HepG2 (cell line): ENCODE results near the gene VWA1. TPM values are rescaled to one million over a fixed set of nuclear protein-coding genes. Genes with fewer than 3 reads are reported as not detected.

ENCODE experiments used
- BHLHE40 ChIP-seq: IDR thresholded peaks from 2 replicates; pipeline ENCODE4 v1.6.1; 2011; ENCODE audit warnings: low read length, improper control_type of control experiment
- EED ChIP-seq: sonication (generic); formaldehyde crosslinking; IDR thresholded peaks from 2 replicates; pipeline ENCODE4 v1.5.0; 2020; ENCODE audit warnings: mild to moderate bottlenecking, missing genetic modification reagents
- HDAC6 ChIP-seq: fragments of 200-600 bp; sonication (generic); IDR thresholded peaks from 2 replicates; pipeline ENCODE4 v1.7.0; 2017; ENCODE audit warnings: mild to moderate bottlenecking, antibody characterized with exemption, low read length, low read depth
- HNF4A ChIP-seq: sonication (generic); formaldehyde crosslinking; IDR thresholded peaks from 2 replicates; pipeline ENCODE4 v1.4.0; 2020; ENCODE audit warnings: missing genetic modification reagents
- ISX ChIP-seq: sonication (generic); formaldehyde crosslinking; conservative IDR thresholded peaks from 2 replicates; pipeline ENCODE4 v1.5.0; 2020; ENCODE audit warnings: missing genetic modification reagents
- PHF5A ChIP-seq: IDR thresholded peaks from one replicate; pipeline ENCODE4 v1.6.1; 2018; ENCODE audit warnings: low read depth, missing genetic modification reagents; ENCODE audit not compliant: unreplicated experiment
- POGZ ChIP-seq: sonication (generic); formaldehyde crosslinking; IDR thresholded peaks from 2 replicates; pipeline ENCODE4 v1.4.0; 2020; ENCODE audit warnings: mild to moderate bottlenecking, missing genetic modification reagents
- SRSF9 ChIP-seq: fragments of 200-400 bp; formaldehyde crosslinking; IDR thresholded peaks from 2 replicates; pipeline ENCODE4 v1.6.1; 2018; ENCODE audit warnings: borderline replicate concordance, mild to moderate bottlenecking, low read depth, low read length; ENCODE audit not compliant: insufficient read depth, poor library complexity, severe bottlenecking
- YY1 ChIP-seq: IDR thresholded peaks from 2 replicates; pipeline ENCODE4 v1.6.1; 2011; ENCODE audit warnings: low read length, low read depth, moderate library complexity, mild to moderate bottlenecking; ENCODE audit not compliant: insufficient read depth, insufficient replicate concordance
- ZHX1 ChIP-seq: sonication (generic); formaldehyde crosslinking; IDR thresholded peaks from 2 replicates; pipeline ENCODE4 v1.8.1; 2022; ENCODE audit warnings: low read depth, mild to moderate bottlenecking, missing genetic modification reagents
- ZNF430 ChIP-seq: sonication (generic); formaldehyde crosslinking; IDR thresholded peaks from 2 replicates; pipeline ENCODE4 v1.9.0; 2021; ENCODE audit warnings: mild to moderate bottlenecking, missing genetic modification reagents
- ZSCAN29 ChIP-seq: sonication (generic); formaldehyde crosslinking; conservative IDR thresholded peaks from 2 replicates; pipeline ENCODE4 v1.4.0; 2020; ENCODE audit warnings: mild to moderate bottlenecking, missing genetic modification reagents
- polyA plus RNA-seq, 8 experiments: library from polyadenylated mRNA; depleted of rRNA in 3 of 8; stranded (reverse) in 7 of 8; unstranded in 1 of 8; fragments of >200 nt; fragmentation: Illumina TruSeq in 4 of 8; extraction: Trizol in 4 of 8; gene quantifications; 2 replicates each; pipeline versions ENCODE4 v1.2.1 to v1.2.3, GENCODE V29; 2011 to 2016; ENCODE audit warnings: low read depth in 4 of 8, missing spikeins in 1 of 8, mixed read lengths in 1 of 8; ENCODE audit not compliant: insufficient read depth in 1 of 8
- total RNA-seq, 5 experiments: library from RNA; depleted of rRNA; stranded (reverse); fragments of >200 nt; fragmentation: Illumina TruSeq; extraction: Trizol; gene quantifications; 2 replicates each; pipeline ENCODE4 v1.2.3, GENCODE V29; 2016; ENCODE audit warnings: low read depth in 1 of 5
- TF ChIP-seq, protein P1 (sequence below): sonication (generic); formaldehyde crosslinking; IDR thresholded peaks from 2 replicates; pipeline ENCODE4 v1.4.0; 2020; ENCODE audit warnings: missing genetic modification reagents, borderline replicate concordance
- TF ChIP-seq, protein P2 (sequence below): sonication (generic); formaldehyde crosslinking; IDR thresholded peaks from 2 replicates; pipeline ENCODE4 v1.8.0; 2022; ENCODE audit warnings: missing genetic modification reagents, mild to moderate bottlenecking, moderate library complexity, borderline replicate concordance
- TF ChIP-seq, protein P3 (sequence below): sonication (generic); formaldehyde crosslinking; IDR thresholded peaks from 2 replicates; pipeline ENCODE4 v1.5.0; 2020; ENCODE audit warnings: missing genetic modification reagents
- TF ChIP-seq, protein P4 (sequence below): sonication (generic); formaldehyde crosslinking; IDR thresholded peaks from 2 replicates; pipeline ENCODE4 v1.5.1; 2020; ENCODE audit warnings: missing genetic modification reagents, mild to moderate bottlenecking, borderline replicate concordance
- TF ChIP-seq, protein P5 (sequence below): sonication (generic); formaldehyde crosslinking; IDR thresholded peaks from 2 replicates; pipeline ENCODE4 v1.4.0; 2020; ENCODE audit warnings: missing genetic modification reagents, borderline replicate concordance

VWA1 gene
- total and polyA plus RNA-seq, 2 of the 13 experiments (the other 11 are each of a cell fraction or from before 2014, with no cell fraction given): 40.9 to 57.5 TPM

DNA sequence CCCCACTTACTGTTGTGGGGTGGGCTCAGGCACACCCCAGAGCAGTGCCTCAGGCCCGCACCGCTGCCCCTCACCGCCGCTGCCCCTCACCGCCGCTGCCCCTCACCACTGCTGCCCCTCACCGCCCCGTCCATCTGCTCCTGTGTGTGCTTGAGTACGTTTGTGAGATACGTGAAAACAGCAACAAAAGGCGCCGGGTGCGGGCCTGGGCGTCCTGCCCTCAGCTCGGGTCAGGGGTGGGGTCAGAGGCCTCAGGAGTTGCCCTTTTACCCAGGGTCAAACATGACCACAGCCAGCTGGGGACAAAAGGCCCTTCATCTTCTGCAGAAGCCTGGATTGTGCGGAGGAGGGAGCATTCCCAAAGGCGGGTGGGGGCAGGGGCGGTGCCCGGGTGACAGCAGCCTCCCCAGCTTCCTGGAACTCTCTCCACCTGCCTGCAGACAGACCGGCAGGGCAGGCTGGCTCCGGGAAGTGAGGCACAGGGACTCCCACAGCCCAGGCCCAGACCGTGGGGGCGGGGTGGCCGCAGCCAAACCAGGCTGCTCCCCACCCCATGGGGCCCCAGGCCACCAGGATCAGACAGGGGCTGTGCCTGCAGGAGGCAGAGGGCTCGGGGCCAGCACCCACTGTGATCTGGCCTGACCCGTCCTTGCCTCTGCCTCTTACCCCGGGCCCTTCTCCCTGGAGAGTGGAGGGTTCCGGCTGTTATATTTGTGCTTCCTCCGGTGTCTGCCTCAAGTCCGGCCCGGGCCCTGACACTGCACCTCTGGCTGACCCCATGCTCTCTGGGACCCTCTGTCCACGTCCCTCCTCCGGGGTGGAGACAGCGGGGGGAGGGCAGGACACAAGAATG lies 2.3 kb upstream of the VWA1 start (continued):
- TF ChIP-seq YY1 (peak; percentile 38), PHF5A (CRISPR knock-in tag) (peak; percentile 58), BHLHE40 (peak; percentile 60), ZNF430 (CRISPR knock-in tag) (no peak; the same call in 1 of the 2 replicates), SRSF9 (no peak), ZHX1 (CRISPR knock-in tag) (no peak), EED (CRISPR knock-in tag) (peak; percentile 72), POGZ (no peak; the same call in none of the 2 replicates), ZSCAN29 (CRISPR knock-in tag) (0 out of 2 replicates have a peak, but pooled peaks have one; percentile 67), HNF4A (CRISPR knock-in tag) (peak; percentile 85), HDAC6 (no peak), ISX (CRISPR knock-in tag) (no peak)
- TF ChIP-seq, protein P1, sequence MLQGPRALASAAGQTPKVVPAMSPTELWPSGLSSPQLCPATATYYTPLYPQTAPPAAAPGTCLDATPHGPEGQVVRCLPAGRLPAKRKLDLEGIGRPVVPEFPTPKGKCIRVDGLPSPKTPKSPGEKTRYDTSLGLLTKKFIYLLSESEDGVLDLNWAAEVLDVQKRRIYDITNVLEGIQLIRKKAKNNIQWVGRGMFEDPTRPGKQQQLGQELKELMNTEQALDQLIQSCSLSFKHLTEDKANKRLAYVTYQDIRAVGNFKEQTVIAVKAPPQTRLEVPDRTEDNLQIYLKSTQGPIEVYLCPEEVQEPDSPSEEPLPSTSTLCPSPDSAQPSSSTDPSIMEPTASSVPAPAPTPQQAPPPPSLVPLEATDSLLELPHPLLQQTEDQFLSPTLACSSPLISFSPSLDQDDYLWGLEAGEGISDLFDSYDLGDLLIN (CRISPR knock-in tag): no peak
- TF ChIP-seq, protein P2, sequence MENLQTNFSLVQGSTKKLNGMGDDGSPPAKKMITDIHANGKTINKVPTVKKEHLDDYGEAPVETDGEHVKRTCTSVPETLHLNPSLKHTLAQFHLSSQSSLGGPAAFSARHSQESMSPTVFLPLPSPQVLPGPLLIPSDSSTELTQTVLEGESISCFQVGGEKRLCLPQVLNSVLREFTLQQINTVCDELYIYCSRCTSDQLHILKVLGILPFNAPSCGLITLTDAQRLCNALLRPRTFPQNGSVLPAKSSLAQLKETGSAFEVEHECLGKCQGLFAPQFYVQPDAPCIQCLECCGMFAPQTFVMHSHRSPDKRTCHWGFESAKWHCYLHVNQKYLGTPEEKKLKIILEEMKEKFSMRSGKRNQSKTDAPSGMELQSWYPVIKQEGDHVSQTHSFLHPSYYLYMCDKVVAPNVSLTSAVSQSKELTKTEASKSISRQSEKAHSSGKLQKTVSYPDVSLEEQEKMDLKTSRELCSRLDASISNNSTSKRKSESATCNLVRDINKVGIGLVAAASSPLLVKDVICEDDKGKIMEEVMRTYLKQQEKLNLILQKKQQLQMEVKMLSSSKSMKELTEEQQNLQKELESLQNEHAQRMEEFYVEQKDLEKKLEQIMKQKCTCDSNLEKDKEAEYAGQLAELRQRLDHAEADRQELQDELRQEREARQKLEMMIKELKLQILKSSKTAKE (CRISPR knock-in tag): peak; percentile 97
- TF ChIP-seq, protein P3, sequence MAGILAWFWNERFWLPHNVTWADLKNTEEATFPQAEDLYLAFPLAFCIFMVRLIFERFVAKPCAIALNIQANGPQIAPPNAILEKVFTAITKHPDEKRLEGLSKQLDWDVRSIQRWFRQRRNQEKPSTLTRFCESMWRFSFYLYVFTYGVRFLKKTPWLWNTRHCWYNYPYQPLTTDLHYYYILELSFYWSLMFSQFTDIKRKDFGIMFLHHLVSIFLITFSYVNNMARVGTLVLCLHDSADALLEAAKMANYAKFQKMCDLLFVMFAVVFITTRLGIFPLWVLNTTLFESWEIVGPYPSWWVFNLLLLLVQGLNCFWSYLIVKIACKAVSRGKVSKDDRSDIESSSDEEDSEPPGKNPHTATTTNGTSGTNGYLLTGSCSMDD (CRISPR knock-in tag): no peak
- TF ChIP-seq, protein P4, sequence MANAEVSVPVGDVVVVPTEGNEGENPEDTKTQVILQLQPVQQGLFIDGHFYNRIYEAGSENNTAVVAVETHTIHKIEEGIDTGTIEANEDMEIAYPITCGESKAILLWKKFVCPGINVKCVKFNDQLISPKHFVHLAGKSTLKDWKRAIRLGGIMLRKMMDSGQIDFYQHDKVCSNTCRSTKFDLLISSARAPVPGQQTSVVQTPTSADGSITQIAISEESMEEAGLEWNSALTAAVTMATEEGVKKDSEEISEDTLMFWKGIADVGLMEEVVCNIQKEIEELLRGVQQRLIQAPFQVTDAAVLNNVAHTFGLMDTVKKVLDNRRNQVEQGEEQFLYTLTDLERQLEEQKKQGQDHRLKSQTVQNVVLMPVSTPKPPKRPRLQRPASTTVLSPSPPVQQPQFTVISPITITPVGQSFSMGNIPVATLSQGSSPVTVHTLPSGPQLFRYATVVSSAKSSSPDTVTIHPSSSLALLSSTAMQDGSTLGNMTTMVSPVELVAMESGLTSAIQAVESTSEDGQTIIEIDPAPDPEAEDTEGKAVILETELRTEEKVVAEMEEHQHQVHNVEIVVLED (CRISPR knock-in tag): no peak; the same call in 1 of the 2 replicates
- TF ChIP-seq, protein P5, sequence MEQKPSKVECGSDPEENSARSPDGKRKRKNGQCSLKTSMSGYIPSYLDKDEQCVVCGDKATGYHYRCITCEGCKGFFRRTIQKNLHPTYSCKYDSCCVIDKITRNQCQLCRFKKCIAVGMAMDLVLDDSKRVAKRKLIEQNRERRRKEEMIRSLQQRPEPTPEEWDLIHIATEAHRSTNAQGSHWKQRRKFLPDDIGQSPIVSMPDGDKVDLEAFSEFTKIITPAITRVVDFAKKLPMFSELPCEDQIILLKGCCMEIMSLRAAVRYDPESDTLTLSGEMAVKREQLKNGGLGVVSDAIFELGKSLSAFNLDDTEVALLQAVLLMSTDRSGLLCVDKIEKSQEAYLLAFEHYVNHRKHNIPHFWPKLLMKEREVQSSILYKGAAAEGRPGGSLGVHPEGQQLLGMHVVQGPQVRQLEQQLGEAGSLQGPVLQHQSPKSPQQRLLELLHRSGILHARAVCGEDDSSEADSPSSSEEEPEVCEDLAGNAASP (CRISPR knock-in tag): peak; percentile 96
